H1 (cell line): ENCODE measurements around the gene CACNA2D3. TPM values are rescaled to one million over a fixed set of nuclear protein-coding genes. Genes with fewer than 3 reads are reported as not detected.

Experiments
- CTCF ChIA-PET: fragments of 300-600 bp; sonication (Branson Sonifier 250); formaldehyde crosslinking; loops from one replicate; lab custom pipeline; 2021; ENCODE audit not compliant: partially characterized antibody; lab: Charles Lee
- POLR2A ChIA-PET: fragments of 300-600 bp; sonication (Branson Sonifier 250); formaldehyde crosslinking; loops from one replicate; lab custom pipeline; 2021; ENCODE audit warnings: inconsistent platforms; ENCODE audit not compliant: partially characterized antibody; lab: Charles Lee
- DNase-seq, 2 experiments: peaks; one replicate each; pipeline versions ENCODE4 v3.0.0 to v3.0.0-alpha.2; 2010 to 2022; ENCODE audit warnings: low spot score in 2 of 2, low read depth in 1 of 2, mixed read lengths in 1 of 2
- FAIRE-seq: peaks from 2 replicates; lab custom pipeline; 2011; peaks lifted over from hg19 to GRCh38; lab: Jason Lieb, UNC
- H2AFZ ChIP-seq: 2 replicates; pipeline ENCODE4 v1.8.1; 2012; ENCODE audit warnings: low read length, inconsistent platforms
- H2AK5ac ChIP-seq: 2 replicates; pipeline ENCODE4 v1.6.1; 2013; ENCODE audit warnings: low read depth, low read length
- H2BK120ac ChIP-seq: replicated peaks from 2 replicates; pipeline ENCODE3; 2013; ENCODE audit warnings: low read depth, low read length, inconsistent platforms
- H2BK12ac ChIP-seq: 2 replicates; pipeline ENCODE4 v1.6.1; 2013; ENCODE audit warnings: low read depth, low read length
- H2BK15ac ChIP-seq: 2 replicates; pipeline ENCODE4 v1.6.1; 2013; ENCODE audit warnings: low read length
- H2BK20ac ChIP-seq: 2 replicates; pipeline ENCODE4 v1.6.1; 2013; ENCODE audit warnings: low read length
- H2BK5ac ChIP-seq: 2 replicates; pipeline ENCODE4 v1.6.1; 2013; ENCODE audit warnings: low read depth, low read length
- H3K14ac ChIP-seq: 2 replicates; pipeline ENCODE4 v1.6.1; 2013; ENCODE audit warnings: inconsistent platforms; ENCODE audit not compliant: insufficient read length
- H3K18ac ChIP-seq: 2 replicates; pipeline ENCODE4 v1.6.1; 2013; ENCODE audit warnings: low read length; ENCODE audit errors: extremely low read depth
- H3K23ac ChIP-seq: 2 replicates; pipeline ENCODE4 v1.6.1; 2013; ENCODE audit warnings: inconsistent platforms; ENCODE audit not compliant: insufficient read length
- H3K23me2 ChIP-seq: 2 replicates; pipeline ENCODE4 v1.6.1; 2013; ENCODE audit warnings: low read depth, low read length
- H3K27ac ChIP-seq: 2 replicates; pipeline ENCODE4 v1.6.1; 2011; ENCODE audit warnings: low read depth, low read length, inconsistent platforms
- H3K27me3 ChIP-seq, 4 experiments: replicated peaks in 1 of 4; 1 replicate in 1 of 4; 2 replicates in 3 of 4; pipeline versions ENCODE4 v1.6.1 to v1.8.1; 2011 to 2013; ENCODE audit warnings: low read length in 3 of 4, mild to moderate bottlenecking in 3 of 4, inconsistent platforms in 2 of 4, mixed read lengths in 2 of 4, moderate library complexity in 1 of 4; ENCODE audit not compliant: control insufficient read depth in 3 of 4, insufficient read depth in 3 of 4; ENCODE audit errors: extremely low read depth in 1 of 4
- H3K36me3 ChIP-seq, 4 experiments: 2 replicates each; pipeline versions ENCODE4 v1.6.1 to v1.8.1; 2011 to 2013; ENCODE audit warnings: mild to moderate bottlenecking in 4 of 4, low read length in 3 of 4, moderate library complexity in 2 of 4, control low read depth in 1 of 4, inconsistent platforms in 1 of 4; ENCODE audit not compliant: insufficient read depth in 4 of 4, control insufficient read depth in 2 of 4
- H3K4ac ChIP-seq: replicated peaks from 2 replicates; pipeline ENCODE3; 2013; ENCODE audit warnings: low read length, low read depth, mixed read lengths, inconsistent platforms; ENCODE audit not compliant: insufficient read length
- H3K4me1 ChIP-seq, 4 experiments: replicated peaks in 1 of 4; 1 replicate in 1 of 4; 2 replicates in 3 of 4; pipeline versions ENCODE4 v1.6.1 to v1.8.1; 2011 to 2013; ENCODE audit warnings: low read length in 3 of 4, inconsistent platforms in 2 of 4, mixed read lengths in 1 of 4; ENCODE audit not compliant: insufficient read depth in 4 of 4, control insufficient read depth in 3 of 4
- H3K4me2 ChIP-seq, 2 experiments: 2 replicates each; pipeline versions ENCODE4 v1.6.1 to v1.8.1; 2011 to 2013; ENCODE audit warnings: low read depth in 2 of 2, low read length in 2 of 2, control low read depth in 1 of 2, inconsistent platforms in 1 of 2, mild to moderate bottlenecking in 1 of 2; ENCODE audit not compliant: insufficient read depth in 1 of 2
- H3K4me3 ChIP-seq, 4 experiments: fragments of 200-600, 300-600 bp in 1 of 4; sonication (generic), shearing (Covaris generic), sonication (Bioruptor Twin) in 1 of 4; 2 replicates each; pipeline versions ENCODE4 v1.5.1 to v1.8.1; 2011 to 2016; ENCODE audit warnings: low read length in 4 of 4, low read depth in 3 of 4, control low read depth in 2 of 4, inconsistent platforms in 2 of 4, mild to moderate bottlenecking in 2 of 4, mixed read lengths in 1 of 4, moderate library complexity in 1 of 4; ENCODE audit not compliant: insufficient read depth in 2 of 4; ENCODE audit errors: extremely low read depth in 1 of 4
- H3K56ac ChIP-seq: replicated peaks from 2 replicates; pipeline ENCODE3; 2013; ENCODE audit warnings: low read depth, mild to moderate bottlenecking, mixed read lengths, low read length, inconsistent platforms; ENCODE audit not compliant: insufficient read length
- H3K79me1 ChIP-seq: 2 replicates; pipeline ENCODE4 v1.6.1; 2013; ENCODE audit warnings: low read depth, low read length, control low read depth
- H3K79me2 ChIP-seq, 2 experiments: 2 replicates each; pipeline versions ENCODE4 v1.6.1 to v1.8.1; 2012 to 2013; ENCODE audit warnings: low read length in 2 of 2, mild to moderate bottlenecking in 2 of 2, inconsistent platforms in 1 of 2; ENCODE audit not compliant: insufficient read depth in 2 of 2, control insufficient read depth in 1 of 2
- H3K9ac ChIP-seq, 4 experiments: replicated peaks in 1 of 4; 1 replicate in 1 of 4; 2 replicates in 3 of 4; pipeline versions ENCODE4 v1.6.1 to v1.8.1; 2011 to 2013; ENCODE audit warnings: low read depth in 3 of 4, low read length in 3 of 4, control low read depth in 2 of 4, mild to moderate bottlenecking in 2 of 4, moderate library complexity in 2 of 4, inconsistent platforms in 1 of 4; ENCODE audit errors: extremely low read depth in 1 of 4
- H3K9me3 ChIP-seq, 2 experiments: 2 replicates each; pipeline versions ENCODE4 v1.6.1 to v1.8.1; 2012 to 2013; ENCODE audit warnings: mild to moderate bottlenecking in 2 of 2, moderate library complexity in 2 of 2, control low read depth in 1 of 2, inconsistent platforms in 1 of 2, low read depth in 1 of 2, low read length in 1 of 2, mixed read lengths in 1 of 2; ENCODE audit not compliant: insufficient read depth in 2 of 2
- H4K20me1 ChIP-seq, 2 experiments: replicated peaks in 1 of 2; 2 replicates each; pipeline versions ENCODE3 to v1.8.1; 2011 to 2013; ENCODE audit warnings: inconsistent platforms in 2 of 2, low read length in 2 of 2, mild to moderate bottlenecking in 1 of 2; ENCODE audit not compliant: insufficient read depth in 2 of 2, control insufficient read depth in 1 of 2
- H4K5ac ChIP-seq: 2 replicates; pipeline ENCODE4 v1.6.1; 2013; ENCODE audit warnings: low read length, low read depth, mixed read lengths, inconsistent platforms; ENCODE audit not compliant: insufficient read length
- H4K8ac ChIP-seq: 2 replicates; pipeline ENCODE4 v1.8.0; 2013; ENCODE audit warnings: mild to moderate bottlenecking, moderate library complexity, low read length, inconsistent platforms; ENCODE audit not compliant: insufficient read depth; ENCODE audit errors: extremely low read depth
- H4K91ac ChIP-seq: replicated peaks from 2 replicates; pipeline ENCODE3; 2013; ENCODE audit warnings: low read length, mixed read lengths, inconsistent platforms; ENCODE audit not compliant: insufficient read length
- CEBPB ChIP-seq: IDR thresholded peaks from 2 replicates; pipeline ENCODE4 v1.6.1; 2012; ENCODE audit warnings: low read depth, low read length
- CHD2 ChIP-seq: IDR thresholded peaks from 2 replicates; pipeline ENCODE4 v1.6.1; 2012; ENCODE audit warnings: low read length, improper control_type of control experiment
- CTBP2 ChIP-seq: IDR thresholded peaks from 2 replicates; pipeline ENCODE4 v1.7.0; 2011; ENCODE audit warnings: borderline replicate concordance, mild to moderate bottlenecking, moderate library complexity, mixed read lengths, low read length; ENCODE audit not compliant: insufficient read depth, insufficient read length
- EP300 ChIP-seq, 2 experiments: IDR thresholded peaks; 1 replicate in 1 of 2; 2 replicates in 1 of 2; pipeline ENCODE4 v1.6.1; 2011 to 2012; ENCODE audit warnings: low read depth in 2 of 2, low read length in 2 of 2, mild to moderate bottlenecking in 2 of 2, borderline replicate concordance in 1 of 2, inconsistent platforms in 1 of 2, moderate library complexity in 1 of 2
- GTF2F1 ChIP-seq: IDR thresholded peaks from 2 replicates; pipeline ENCODE4 v1.6.1; 2012; ENCODE audit warnings: low read depth, low read length, improper control_type of control experiment, borderline replicate concordance
- KDM1A ChIP-seq: fragments of 200-600, 300-600 bp; sonication (generic); IDR thresholded peaks from 2 replicates; pipeline ENCODE4 v1.7.1; 2016; ENCODE audit warnings: mild to moderate bottlenecking, low read length, borderline replicate concordance
- MAFK ChIP-seq: IDR thresholded peaks from 2 replicates; pipeline ENCODE4 v1.6.1; 2012; ENCODE audit warnings: low read depth, mild to moderate bottlenecking, improper control_type of control experiment, low read length
- RAD21 ChIP-seq, 2 experiments: IDR thresholded peaks in 1 of 2; conservative IDR thresholded peaks in 1 of 2; 2 replicates each; pipeline ENCODE4 v1.6.1; 2011; ENCODE audit warnings: low read depth in 2 of 2, low read length in 2 of 2, improper control_type of control experiment in 1 of 2, inconsistent platforms in 1 of 2, mild to moderate bottlenecking in 1 of 2, moderate library complexity in 1 of 2
- RNF2 ChIP-seq: fragments of 200-900, 300-1000 bp; sonication (generic); IDR thresholded peaks from 2 replicates; pipeline ENCODE4 v1.7.1; 2016; ENCODE audit warnings: borderline replicate concordance, low read depth, mild to moderate bottlenecking, antibody characterized with exemption, low read length; ENCODE audit not compliant: poor library complexity, severe bottlenecking; ENCODE audit errors: missing control alignments
- YY1 ChIP-seq: IDR thresholded peaks from 2 replicates; pipeline ENCODE4 v1.6.1; 2011; ENCODE audit warnings: low read depth, mild to moderate bottlenecking, low read length
- WGBS, 2 experiments: shearing (Covaris generic) in 1 of 2; methylation state at CpG; one replicate each; pipeline versions ENCODE4 v1.1.6 to v1.1.7; 2013 to 2015; ENCODE audit warnings: low lambda C conversion rate in 2 of 2, mixed read lengths in 2 of 2, inconsistent platforms in 1 of 2, low coverage in 1 of 2, missing lambda C conversion rate in 1 of 2; ENCODE audit not compliant: insufficient replicate concordance in 2 of 2, insufficient coverage in 1 of 2, insufficient read length in 1 of 2; ENCODE audit errors: extremely low coverage in 1 of 2, missing lambda C conversion rate in 1 of 2; 5-methylcytosine and 5-hydroxymethylcytosine counted together
- polyA plus RNA-seq, 7 experiments: library from polyadenylated mRNA; depleted of rRNA in 3 of 7; stranded (reverse) in 5 of 7; unstranded in 2 of 7; fragments of >200 nt in 5 of 7; fragments of 200-250 nt in 2 of 7; gene quantifications; 1 replicate in 5 of 7; 2 replicates in 1 of 7; 4 replicates in 1 of 7; pipeline versions ENCODE4 v1.2.1 to v1.2.3, GENCODE V29; 2011 to 2013; ENCODE audit warnings: missing spikeins in 2 of 7, mixed read lengths in 2 of 7
- total RNA-seq: library from RNA; stranded (reverse); fragmentation: NEBNext Ultra II Directional; extraction: Animal tissue kit (Norgen Biotek cat#: 25700); gene quantifications from 2 replicates; pipeline ENCODE4 v1.2.1, GENCODE V29; 2021
- TF ChIP-seq, protein P1 (sequence below): IDR thresholded peaks from 2 replicates; pipeline ENCODE4 v1.6.1; 2012; ENCODE audit warnings: inconsistent platforms
- TF ChIP-seq, protein P2 (sequence below): IDR thresholded peaks from 2 replicates; pipeline ENCODE4 v1.6.1; 2012; ENCODE audit warnings: inconsistent platforms

CACNA2D3 gene
- total and polyA plus RNA-seq, 2 of the 8 experiments (the other 6 are each of a cell fraction or from before 2014, with no cell fraction given) = 1.5 to 1.8 TPM

DNA sequence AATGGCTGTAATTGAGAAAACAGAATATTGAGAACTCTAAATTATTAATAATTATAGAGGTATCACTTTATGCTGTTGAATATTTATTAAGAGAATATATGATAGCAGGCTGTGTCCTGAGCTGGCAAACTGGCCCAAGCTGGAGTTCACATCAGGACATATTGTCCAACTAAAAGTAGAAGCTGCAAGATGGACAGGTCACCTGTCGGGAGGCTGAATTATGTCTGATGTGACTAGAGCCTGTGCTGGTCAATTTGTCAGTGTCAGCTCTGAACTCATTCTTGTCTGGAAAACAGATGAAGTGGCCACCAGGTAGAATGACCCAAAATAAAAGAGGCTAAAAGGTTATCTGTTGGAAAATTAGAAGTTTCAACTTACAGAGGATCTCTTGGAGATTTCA is 413.3 kb downstream of the CACNA2D3 start:
- no peak overlapping the region for H3K56ac ChIP-seq
- H4K5ac ChIP-seq = no peak overlapping the region
- DNase-seq (no peak), FAIRE-seq (no peak)
- H4K91ac ChIP-seq = no peak overlapping the region
- no peak overlapping the region for H2BK120ac ChIP-seq
- H3K79me2 ChIP-seq = no peaks in the 10 kb centered on the region
- H3K4me3 ChIP-seq = no peak overlapping the region
- ChIA-PET CTCF (interaction anchor here (0.7 to 4.4 kb wide), 5 partner anchors 9 to 118 kb away, joined by 3 to 36 read pairs (median 3); no protein-coding TSS in a partner anchor), POLR2A (interaction anchor here (5.9 kb wide), 1 partner anchor 94 kb away, joined by 49 read pairs; no protein-coding TSS in a partner anchor)
- H3K18ac ChIP-seq = no peak overlapping the region
- no peak overlapping the region for H3K9ac ChIP-seq
- no peak overlapping the region for H3K4ac ChIP-seq
- no peak overlapping the region for H2BK15ac ChIP-seq
- peaks cover 0 to 1% (median 0%) of the 10 kb centered on the region in 4 experiments; a peak in 1 of 7 replicates for H3K4me1 ChIP-seq
- no peaks in the 10 kb centered on the region for H3K36me3 ChIP-seq
- TF ChIP-seq CEBPB (no peak), EP300 (IDR thresholded peaks at IDR 0.05; ENCODE audit: borderline replicate concordance in 1 of 2, low read depth in 2 of 2, low read length in 2 of 2) (no peak), MAFK (no peak), GTF2F1 (no peak), CHD2 (no peak), CTBP2 (no peak), RNF2 (no peak), KDM1A (no peak), RAD21 (IDR thresholded peaks at IDR 0.05 in 1 of 2, conservative IDR thresholded peaks at IDR 0.05 in 1 of 2; ENCODE audit: low read depth in 2 of 2, low read length in 2 of 2) (no peak), YY1 (no peak)
- TF ChIP-seq, protein P1, sequence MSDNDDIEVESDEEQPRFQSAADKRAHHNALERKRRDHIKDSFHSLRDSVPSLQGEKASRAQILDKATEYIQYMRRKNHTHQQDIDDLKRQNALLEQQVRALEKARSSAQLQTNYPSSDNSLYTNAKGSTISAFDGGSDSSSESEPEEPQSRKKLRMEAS = no peak
- TF ChIP-seq, protein P2, sequence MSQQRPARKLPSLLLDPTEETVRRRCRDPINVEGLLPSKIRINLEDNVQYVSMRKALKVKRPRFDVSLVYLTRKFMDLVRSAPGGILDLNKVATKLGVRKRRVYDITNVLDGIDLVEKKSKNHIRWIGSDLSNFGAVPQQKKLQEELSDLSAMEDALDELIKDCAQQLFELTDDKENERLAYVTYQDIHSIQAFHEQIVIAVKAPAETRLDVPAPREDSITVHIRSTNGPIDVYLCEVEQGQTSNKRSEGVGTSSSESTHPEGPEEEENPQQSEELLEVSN = no peak
- H2BK12ac ChIP-seq = no peak overlapping the region
- no peak overlapping the region for H4K8ac ChIP-seq
- no peak overlapping the region for H3K4me2 ChIP-seq
- H3K14ac ChIP-seq = no peak overlapping the region
- no peak overlapping the region for H3K27ac ChIP-seq
- H4K20me1 ChIP-seq = no peaks in the 10 kb centered on the region
- H2AFZ ChIP-seq = no peak overlapping the region
- H3K27me3 ChIP-seq = no peaks in the 10 kb centered on the region
- H3K9me3 ChIP-seq = no peaks in the 10 kb centered on the region
- peaks cover 2% of the 10 kb centered on the region; the same call in 1 of the 2 replicates for H3K23me2 ChIP-seq
- no peak overlapping the region for H2AK5ac ChIP-seq
- no peak overlapping the region for H3K23ac ChIP-seq
- no peak overlapping the region for H2BK5ac ChIP-seq
- H3K79me1 ChIP-seq = no peaks in the 10 kb centered on the region
- H2BK20ac ChIP-seq = no peak overlapping the region
- 100% methylated on average over 1 of the region's 1 CpG; no CpG with 5 or more reads in 1 of the 2 experiments for WGBS, 2 experiments
